Right atrium auricular region (tissue), 2 donors: ENCODE results near the gene LPAR2. TPM values are rescaled to one million over a fixed set of nuclear protein-coding genes. Genes with fewer than 3 reads are reported as not detected.

Experiments
- DNase-seq: peaks from one replicate; pipeline ENCODE4 v3.0.0-alpha.2; 2019; ENCODE audit warnings: low spot score
- H3K27ac ChIP-seq, 2 donors: fragments of 200-600 bp; sonication (generic); 1 replicate in 1 of 2; 2 replicates in 1 of 2; pipeline ENCODE4 v1.5.1; 2016 to 2019
- H3K27me3 ChIP-seq, 2 donors: fragments of 200-600 bp; sonication (generic); one replicate each; pipeline versions ENCODE4 v1.5.1 to v1.6.0; 2017 to 2019
- H3K36me3 ChIP-seq: fragments of 200-600 bp; sonication (generic); one replicate; pipeline ENCODE4 v1.5.1; 2016
- H3K4me1 ChIP-seq, 2 donors: fragments of 200-600 bp; sonication (generic); one replicate each; pipeline versions ENCODE4 v1.5.1 to v1.6.0; 2017 to 2019
- H3K4me3 ChIP-seq, 2 donors: fragments of 200-600 bp; sonication (generic); 1 replicate in 1 of 2; 2 replicates in 1 of 2; pipeline ENCODE4 v1.5.1; 2017 to 2019; ENCODE audit warnings: mild to moderate bottlenecking in 1 of 2, moderate library complexity in 1 of 2
- H3K9me3 ChIP-seq, 2 donors: fragments of 200-600 bp; sonication (generic); one replicate each; pipeline ENCODE4 v1.5.1; 2019
- CTCF ChIP-seq, 2 donors: fragments of 200-600 bp; sonication (generic); IDR thresholded peaks; one replicate each; pipeline ENCODE4 v1.5.1; 2019; ENCODE audit warnings: antibody characterized with exemption in 2 of 2
- total RNA-seq, 2 donors: library from RNA; depleted of rRNA; stranded (reverse); fragments of >200 nt; gene quantifications; one replicate each; pipeline ENCODE4 v1.1.0, GENCODE V29; 2016

Gene LPAR2
- total RNA-seq: 1 to 10 TPM in 1 of 2 donors, under 1 TPM in 1; 0.89 to 3.1 TPM

- TF ChIP-seq CTCF (IDR thresholded peaks at IDR 0.05): no peak
- H3K27me3 ChIP-seq: no peaks in the 10 kb centered on the region
- no peak for DNase-seq
- no peaks in the 10 kb centered on the region for H3K36me3 ChIP-seq
- H3K4me3 ChIP-seq: peak within 1 kb of the TSS; percentile 35 to 50
- H3K9me3 ChIP-seq: no peaks in the 10 kb centered on the region
- peaks cover 0 to 16% of the 10 kb centered on the region in 2 donors for H3K4me1 ChIP-seq
- H3K27ac ChIP-seq: no peak within 1 kb of the TSS
Observed at GRCh38 chr19:19627621-19628500, at the start of gene LPAR2. Gene LPAR2, minus strand, starts transcription at chr19:19628220. Its CDS starts 945 bp downstream, at chr19:19627275.

- Histone ChIP-seq H3K27ac (no peak overlapping the region), H3K4me1 (no peaks in the 10 kb centered on the region), H3K4me3 (no peak overlapping the region), H3K36me3 (peaks cover 18% of the 10 kb centered on the region), H3K27me3 (no peaks in the 10 kb centered on the region), H3K9me3 (peaks cover 0 to 13% of the 10 kb centered on the region in 2 donors)
- no peak for TF ChIP-seq CTCF (IDR thresholded peaks at IDR 0.05)
- no peak for DNase-seq
Observed at GRCh38 chr19:19677579-19677978, 49.6 kb upstream of the LPAR2 start.

GRCh38 chr19:19674315-19674714 lies 46.3 kb upstream of the LPAR2 start:
- no peak for DNase-seq
- no peaks in the 10 kb centered on the region for H3K27me3 ChIP-seq
- no peak overlapping the region for H3K4me3 ChIP-seq
- H3K36me3 ChIP-seq: peaks cover 8% of the 10 kb centered on the region
- no peak overlapping the region for H3K27ac ChIP-seq
- peaks cover 0 to 8% of the 10 kb centered on the region in 2 donors for H3K9me3 ChIP-seq
- peaks cover 0 to 8% of the 10 kb centered on the region in 2 donors for H3K4me1 ChIP-seq
- TF ChIP-seq CTCF (IDR thresholded peaks at IDR 0.05): no peak

- H3K4me1 ChIP-seq: peaks cover 0 to 17% of the 10 kb centered on the region in 2 donors
- H3K4me3 ChIP-seq: no peak overlapping the region
- no peak for DNase-seq
- no peak overlapping the region for H3K27ac ChIP-seq
- H3K36me3 ChIP-seq: no peaks in the 10 kb centered on the region
- no peaks in the 10 kb centered on the region for H3K27me3 ChIP-seq
- no peaks in the 10 kb centered on the region for H3K9me3 ChIP-seq
- no peak for TF ChIP-seq CTCF (IDR thresholded peaks at IDR 0.05)
Observed at GRCh38 chr19:19672816-19673215, 44.8 kb upstream of the LPAR2 start.

GRCh38 chr19:19670070-19670551 lies 42.1 kb upstream of the LPAR2 start:
- Histone ChIP-seq H3K27me3 (no peaks in the 10 kb centered on the region), H3K36me3 (no peaks in the 10 kb centered on the region), H3K4me3 (no peak overlapping the region), H3K4me1 (peaks cover 0 to 17% of the 10 kb centered on the region in 2 donors), H3K9me3 (no peaks in the 10 kb centered on the region), H3K27ac (no peak overlapping the region)
- no peak for DNase-seq
- TF ChIP-seq CTCF (IDR thresholded peaks at IDR 0.05): no peak
